Activated CD8-positive, alpha-beta memory T cell treated with anti-CD3 and anti-CD28 coated beads, Interleukin-2, amount 50 U/mL, for 1 hour (primary cell): Measurements from ENCODE around the gene COX6A2.
A peak's percentile ranks its signal among the peaks of the same experiment; 100 is the strongest.
"Not testable (repeated sequence)": the region's sequence is repeated elsewhere in the genome, so short reads cannot be mapped to it uniquely, and the experiment has no call there.

Experiments used
- DNase-seq: peaks from one replicate; pipeline ENCODE4 v3.0.0-alpha.2; 2020; ENCODE audit errors: extremely low read depth

COX6A2 gene

GRCh38 chr16:31438414-31438813 lies 10.3 kb upstream of the COX6A2 start:
- DNase-seq: no peak

- no peak for DNase-seq
Observed at GRCh38 chr16:31436221-31437045, 8.3 kb upstream of the COX6A2 start.

- DNase-seq: no peak
Observed at GRCh38 chr16:31435341-31436220, 7.4 kb upstream of the COX6A2 start.

GRCh38 chr16:31430380-31431052 lies 2.4 kb upstream of the COX6A2 start:
- no peak for DNase-seq

- no peak for DNase-seq
Observed at GRCh38 chr16:31429796-31430195, 1.6 kb upstream of the COX6A2 start.

- no peak for DNase-seq
Observed at GRCh38 chr16:31429314-31429713, 1.2 kb upstream of the COX6A2 start.

- DNase-seq: no peak
Observed at GRCh38 chr16:31428638-31429247, 583 bp upstream of the COX6A2 start.

GRCh38 chr16:31427441-31428278 lies 500 bp downstream of the COX6A2 start:
- DNase-seq: peak; percentile 34

- no peak for DNase-seq
Observed at GRCh38 chr16:31423801-31424200, 4.4 kb downstream of the COX6A2 start.

- no peak for DNase-seq
Observed at GRCh38 chr16:31423241-31423640, 4.9 kb downstream of the COX6A2 start.

- no peak for DNase-seq
Observed at GRCh38 chr16:31421587-31421986, 6.6 kb downstream of the COX6A2 start.

- DNase-seq: no peak
Observed at GRCh38 chr16:31420037-31420436, 8.1 kb downstream of the COX6A2 start.

GRCh38 chr16:31417916-31418315 lies 10.2 kb downstream of the COX6A2 start:
- no peak for DNase-seq

- DNase-seq: not testable (repeated sequence)
Observed at GRCh38 chr16:31417036-31417435, 11.1 kb downstream of the COX6A2 start.

GRCh38 chr16:31416371-31416770 lies 11.8 kb downstream of the COX6A2 start:
- DNase-seq: no peak

- no peak for DNase-seq
Observed at GRCh38 chr16:31414706-31415105, 13.5 kb downstream of the COX6A2 start.

- DNase-seq: no peak
Observed at GRCh38 chr16:31413943-31414342, 14.2 kb downstream of the COX6A2 start.

GRCh38 chr16:31413381-31413780 lies 14.8 kb downstream of the COX6A2 start:
- no peak for DNase-seq

GRCh38 chr16:31412750-31413149 lies 15.4 kb downstream of the COX6A2 start:
- no peak for DNase-seq

- no peak for DNase-seq
Observed at GRCh38 chr16:31411024-31411844, 16.9 kb downstream of the COX6A2 start.
